Raji (cell line): ENCODE results near the gene ZNF189.
"Not testable (repeated sequence)": the region's sequence is repeated elsewhere in the genome, so short reads cannot be mapped to it uniquely, and the experiment has no call there.

Source experiments
- POLR2A ChIP-seq: IDR thresholded peaks from 2 replicates; pipeline ENCODE4 v1.6.1; 2011; ENCODE audit warnings: low read depth, low read length, control low read depth; ENCODE audit not compliant: insufficient read depth

ZNF189 gene

GRCh38 chr9:101371813-101372212 lies 26.8 kb upstream of the ZNF189 start:
- TF ChIP-seq POLR2A, result no peak

- no peak for TF ChIP-seq POLR2A
Observed at GRCh38 chr9:101372327-101373118, 26.1 kb upstream of the ZNF189 start.

- no peak for TF ChIP-seq POLR2A
Observed at GRCh38 chr9:101375546-101375945, 23.1 kb upstream of the ZNF189 start.

DNA sequence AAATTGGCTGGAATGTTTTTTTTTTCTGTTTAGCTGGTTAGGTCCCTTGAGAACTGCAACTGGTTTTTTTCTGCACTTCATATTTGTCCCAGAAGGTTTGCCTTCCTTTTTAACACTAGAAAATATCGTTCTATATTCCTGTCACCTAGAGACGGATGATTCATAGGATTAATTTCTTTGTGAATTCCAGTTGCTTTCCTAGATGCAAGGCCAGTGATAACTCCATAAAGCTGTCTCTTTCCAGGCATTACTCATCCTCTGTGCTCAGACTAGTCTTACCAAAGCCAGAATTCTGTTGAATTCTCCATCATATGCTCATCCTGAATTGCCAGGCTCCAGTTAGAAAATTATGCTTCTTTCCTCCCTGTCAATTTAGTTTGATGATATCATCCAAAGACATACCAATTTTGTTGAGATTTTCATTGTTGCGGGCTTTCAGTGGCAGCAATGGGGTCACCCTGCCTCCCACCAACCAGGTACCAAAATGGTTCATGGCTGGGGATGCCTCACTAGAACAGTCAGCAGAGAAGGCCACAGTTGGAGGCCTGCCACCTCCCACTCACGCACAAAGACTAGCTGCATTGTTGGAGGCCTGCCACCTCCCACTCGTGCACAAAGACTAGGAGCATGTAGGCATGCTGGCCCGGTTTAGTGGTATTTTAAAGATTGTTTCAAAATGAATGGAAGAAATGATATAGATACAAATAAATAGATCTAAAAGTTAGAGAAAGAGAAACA lies 22.4 kb upstream of the ZNF189 start:
- TF ChIP-seq POLR2A, result no peak

DNA sequence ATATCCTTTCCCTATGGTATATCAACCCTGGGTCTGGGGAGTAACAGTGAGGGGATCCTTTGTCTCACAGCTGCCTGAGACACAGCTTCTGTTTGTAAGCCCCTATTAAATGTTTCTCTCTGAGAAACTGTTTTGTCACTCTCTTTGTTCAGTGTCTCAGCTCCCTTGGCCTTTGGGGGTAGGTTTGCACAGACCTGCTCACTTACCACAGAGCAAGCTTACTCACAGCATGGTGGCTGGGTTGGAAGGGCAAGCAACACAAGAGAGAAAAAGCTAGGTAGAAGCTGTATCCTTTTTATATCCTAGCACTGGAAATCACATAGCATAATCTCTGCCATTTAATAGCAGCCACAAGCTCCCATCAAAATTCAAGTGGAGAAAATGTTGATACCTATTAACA lies 18.4 kb upstream of the ZNF189 start:
- TF ChIP-seq POLR2A, result no peak

DNA sequence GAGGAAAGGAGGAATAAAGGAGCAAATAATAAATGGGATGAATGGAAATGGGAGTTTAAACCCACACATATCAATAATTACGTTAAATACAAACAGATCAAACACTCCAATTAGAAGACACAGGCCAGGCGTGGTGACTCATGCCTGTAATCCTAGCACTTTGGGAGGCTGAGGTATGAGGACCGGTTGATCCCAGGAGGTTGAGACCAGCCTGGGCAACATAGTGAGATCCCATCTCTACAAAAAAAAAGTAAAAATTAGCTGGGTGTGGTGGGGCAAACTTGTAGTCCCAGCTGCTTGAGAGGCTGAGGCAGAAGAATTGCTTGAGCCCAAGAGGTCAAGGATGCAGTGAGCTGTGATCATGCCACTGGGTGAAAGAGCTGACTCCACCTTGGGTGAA lies 17.5 kb upstream of the ZNF189 start:
- no peak for TF ChIP-seq POLR2A

GRCh38 chr9:101381833-101382342 lies 16.8 kb upstream of the ZNF189 start:
- no peak for TF ChIP-seq POLR2A

DNA sequence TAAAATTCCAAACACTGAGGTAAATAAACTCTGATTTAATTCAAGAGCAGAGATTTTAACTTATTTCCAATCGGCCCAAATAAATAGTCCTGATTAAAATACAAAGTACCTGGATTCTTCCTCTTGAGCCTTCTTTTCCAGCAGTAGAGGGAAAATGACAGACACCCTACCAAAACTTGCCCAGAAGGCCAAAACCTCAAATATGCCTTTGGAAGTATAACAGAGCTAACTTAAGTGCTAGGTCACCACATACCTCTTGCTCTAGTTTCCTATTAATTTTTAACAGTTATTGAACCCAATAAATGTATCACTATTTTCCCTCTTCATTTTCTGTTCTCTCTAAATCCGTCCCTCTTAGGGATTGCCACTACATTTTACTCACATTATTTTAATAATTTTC lies 15.3 kb upstream of the ZNF189 start:
- no peak for TF ChIP-seq POLR2A

- not testable (repeated sequence) for TF ChIP-seq POLR2A
Observed at GRCh38 chr9:101384873-101385536, 13.6 kb upstream of the ZNF189 start, which contains the start of gene BAAT. Gene BAAT, minus strand, starts transcription at chr9:101385006. Its CDS starts 13,602 bp downstream, at chr9:101371404.

- no peak for TF ChIP-seq POLR2A
Observed at GRCh38 chr9:101387871-101388506, 10.7 kb upstream of the ZNF189 start.

GRCh38 chr9:101388507-101388993 lies 10.1 kb upstream of the ZNF189 start:
- no peak for TF ChIP-seq POLR2A

GRCh38 chr9:101393135-101393534 lies 5.5 kb upstream of the ZNF189 start:
- TF ChIP-seq POLR2A, result no peak

DNA sequence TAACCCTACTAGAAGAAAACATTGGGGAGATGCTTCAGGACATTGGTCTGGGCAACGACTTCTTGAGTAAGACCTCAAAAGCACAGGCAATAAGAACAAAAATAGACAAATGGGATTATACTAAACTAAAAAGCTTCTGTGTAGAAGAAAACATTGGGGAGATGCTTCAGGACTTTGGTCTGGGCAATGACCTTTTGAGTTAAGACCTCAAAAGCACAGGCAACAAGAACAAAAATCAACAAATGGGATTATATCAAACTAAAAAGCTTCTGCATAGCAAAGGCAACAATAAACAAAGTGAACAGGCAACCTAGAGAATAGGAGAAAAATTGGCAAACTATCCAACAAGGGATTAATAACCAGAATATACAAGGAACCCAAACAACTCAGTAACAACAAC lies 4.0 kb upstream of the ZNF189 start:
- no peak for TF ChIP-seq POLR2A

GRCh38 chr9:101397746-101398067 lies 944 bp upstream of the ZNF189 start:
- no peak for TF ChIP-seq POLR2A
